ENCODE measurements around the gene UNC5A. TPM values are rescaled to one million over a fixed set of nuclear protein-coding genes. Genes with fewer than 3 reads are reported as not detected.
A peak's percentile ranks its signal among the peaks of the same experiment; 100 is the strongest.

The UNC5A gene
- total and polyA plus RNA-seq, 3 experiments from 2014 or later = not detected

GRCh38 chr5:176884571-176884890 lies 74.2 kb downstream of the UNC5A start:
- no peak overlapping the region for H3K4me3 Mint-ChIP-seq
- H3K4me3 ChIP-seq (ENCODE audit: low read length) = no peak overlapping the region
- no peaks in the 10 kb centered on the region for H3K9me3 Mint-ChIP-seq
- no peak overlapping the region for H3K27ac ChIP-seq (ENCODE audit: low read depth, low read length)
- H3K36me3 Mint-ChIP-seq = no peaks in the 10 kb centered on the region
- no peaks in the 10 kb centered on the region for H3K4me1 ChIP-seq (ENCODE audit: insufficient read depth, low read length)
- DNase-seq = peak in 1 of 5 donors; percentile 3
- H3K9me3 ChIP-seq (ENCODE audit: low read length) = no peaks in the 10 kb centered on the region
- ChIA-PET CTCF (no interaction called here), POLR2A (no interaction called here)
- H3K4me1 Mint-ChIP-seq = peaks cover 0 to 2% (median 0%) of the 10 kb centered on the region in 3 donors
- peaks cover 1 to 17% of the 10 kb centered on the region in 2 donors for H3K27me3 Mint-ChIP-seq
- H3K36me3 ChIP-seq (ENCODE audit: insufficient read depth, low read length) = no peaks in the 10 kb centered on the region
- H3K27ac Mint-ChIP-seq = peak overlapping the region in 1 of 8 donors; percentile 0
- H3K27me3 ChIP-seq (ENCODE audit: insufficient read depth, low read length, poor library complexity, severe bottlenecking) = no peaks in the 10 kb centered on the region

DNA sequence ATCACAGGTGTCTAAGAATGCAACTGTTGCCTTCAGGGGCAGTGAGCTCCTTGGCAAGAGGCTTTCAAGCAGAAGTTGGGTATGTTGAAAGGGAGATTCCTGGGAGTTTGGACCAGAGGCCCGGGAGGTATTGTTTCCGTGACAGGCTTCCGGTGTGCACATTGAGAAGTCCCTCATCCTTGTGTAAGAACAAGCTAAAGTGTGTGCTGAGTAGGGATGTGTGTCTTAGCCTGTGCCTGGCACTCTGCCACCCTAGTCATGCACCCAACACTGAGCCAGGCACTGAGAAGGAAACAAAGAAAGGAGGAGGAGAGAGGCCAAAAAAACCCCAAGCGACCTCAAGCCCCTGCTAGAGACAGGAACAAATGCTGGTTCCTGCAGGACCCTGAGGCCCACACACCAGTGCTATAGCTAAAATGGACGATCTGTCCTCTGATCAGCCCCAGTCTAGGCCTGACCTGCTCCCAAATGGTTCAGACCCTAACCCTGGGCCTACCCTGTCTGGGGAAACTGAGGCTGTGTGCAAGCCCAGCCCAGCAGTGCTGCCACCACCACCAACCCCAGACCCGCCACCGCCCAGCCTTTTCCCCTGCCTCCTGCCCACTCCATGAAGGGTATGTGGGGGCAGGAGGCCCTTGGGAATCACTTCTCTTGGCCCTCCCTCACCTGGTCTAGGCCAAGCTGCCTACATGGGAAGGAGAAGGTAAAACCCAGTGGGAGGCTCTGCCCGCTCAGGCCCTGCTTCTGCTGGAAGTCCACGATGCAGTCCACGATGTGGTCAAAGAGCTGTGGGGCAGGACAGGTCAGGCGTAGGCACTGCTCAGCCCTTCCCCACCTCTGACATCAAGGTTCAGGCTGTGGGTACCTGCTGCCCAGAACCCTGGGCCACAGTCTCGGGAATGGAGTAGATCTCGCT lies 76.2 kb downstream of the UNC5A start:
- Histone ChIP-seq H3K4me1 (ENCODE audit: insufficient read depth, low read length) (no peaks in the 10 kb centered on the region), H3K27ac (ENCODE audit: low read depth, low read length) (no peak overlapping the region), H3K27me3 (ENCODE audit: insufficient read depth, low read length, poor library complexity, severe bottlenecking) (no peaks in the 10 kb centered on the region), H3K9me3 (ENCODE audit: low read length) (no peaks in the 10 kb centered on the region), H3K36me3 (ENCODE audit: insufficient read depth, low read length) (no peaks in the 10 kb centered on the region), H3K4me3 (ENCODE audit: low read length) (no peak overlapping the region)
- no peaks in the 10 kb centered on the region for H3K9me3 Mint-ChIP-seq
- ChIA-PET POLR2A (no interaction called here), CTCF (no interaction called here)
- peaks cover 4 to 22% of the 10 kb centered on the region in 2 donors for H3K27me3 Mint-ChIP-seq
- no peak overlapping the region for H3K27ac Mint-ChIP-seq
- no peak overlapping the region for H3K4me3 Mint-ChIP-seq
- H3K36me3 Mint-ChIP-seq = no peaks in the 10 kb centered on the region
- DNase-seq = no peak
- peaks cover 0 to 2% (median 0%) of the 10 kb centered on the region in 3 donors for H3K4me1 Mint-ChIP-seq

GRCh38 chr5:176887252-176887849 lies 77.0 kb downstream of the UNC5A start:
- H3K4me3 ChIP-seq (ENCODE audit: low read length) = no peak overlapping the region
- no peaks in the 10 kb centered on the region for H3K36me3 Mint-ChIP-seq
- H3K27ac ChIP-seq (ENCODE audit: low read depth, low read length) = no peak overlapping the region
- no peaks in the 10 kb centered on the region for H3K9me3 Mint-ChIP-seq
- H3K27me3 Mint-ChIP-seq = peaks cover 4 to 26% of the 10 kb centered on the region in 2 donors
- no peaks in the 10 kb centered on the region for H3K9me3 ChIP-seq (ENCODE audit: low read length)
- POLR2A ChIA-PET = no interaction called here
- no peak overlapping the region for H3K27ac Mint-ChIP-seq
- H3K36me3 ChIP-seq (ENCODE audit: insufficient read depth, low read length) = no peaks in the 10 kb centered on the region
- no peaks in the 10 kb centered on the region for H3K4me1 ChIP-seq (ENCODE audit: insufficient read depth, low read length)
- H3K27me3 ChIP-seq (ENCODE audit: insufficient read depth, low read length, poor library complexity, severe bottlenecking) = no peaks in the 10 kb centered on the region
- H3K4me1 Mint-ChIP-seq = peaks cover 0 to 2% (median 0%) of the 10 kb centered on the region in 3 donors
- DNase-seq = no peak
- no peak overlapping the region for H3K4me3 Mint-ChIP-seq
- CTCF ChIA-PET = no interaction called here

- no peaks in the 10 kb centered on the region for H3K9me3 Mint-ChIP-seq
These were observed 77.9 kb downstream of the UNC5A start for GRCh38 chr5:176888016-176888864.

GRCh38 chr5:176888865-176889165 lies 78.5 kb downstream of the UNC5A start:
- ChIA-PET POLR2A (no interaction called here), CTCF (no interaction called here)
- H3K4me3 Mint-ChIP-seq = no peak overlapping the region
- H3K27ac Mint-ChIP-seq = no peak overlapping the region
- no peak for DNase-seq
- H3K9me3 Mint-ChIP-seq = no peaks in the 10 kb centered on the region
- Histone ChIP-seq H3K27ac (ENCODE audit: low read depth, low read length) (no peak overlapping the region), H3K4me3 (ENCODE audit: low read length) (no peak overlapping the region), H3K36me3 (ENCODE audit: insufficient read depth, low read length) (no peaks in the 10 kb centered on the region), H3K4me1 (ENCODE audit: insufficient read depth, low read length) (no peaks in the 10 kb centered on the region), H3K27me3 (ENCODE audit: insufficient read depth, low read length, poor library complexity, severe bottlenecking) (no peaks in the 10 kb centered on the region), H3K9me3 (ENCODE audit: low read length) (no peaks in the 10 kb centered on the region)
- peaks cover 0 to 2% (median 0%) of the 10 kb centered on the region in 3 donors for H3K4me1 Mint-ChIP-seq
- H3K36me3 Mint-ChIP-seq = no peaks in the 10 kb centered on the region
- peaks cover 7 to 28% of the 10 kb centered on the region in 2 donors for H3K27me3 Mint-ChIP-seq

More at GRCh38 chr5:176888016-176888864, 77.9 kb downstream of the UNC5A start:
- peaks cover 0 to 2% (median 0%) of the 10 kb centered on the region in 3 donors for H3K4me1 Mint-ChIP-seq
- H3K27me3 ChIP-seq (ENCODE audit: insufficient read depth, low read length, poor library complexity, severe bottlenecking) = no peaks in the 10 kb centered on the region
- H3K4me1 ChIP-seq (ENCODE audit: insufficient read depth, low read length) = no peaks in the 10 kb centered on the region
- CTCF ChIA-PET = no interaction called here
- no peaks in the 10 kb centered on the region for H3K36me3 ChIP-seq (ENCODE audit: insufficient read depth, low read length)
- H3K9me3 ChIP-seq (ENCODE audit: low read length) = no peaks in the 10 kb centered on the region
- H3K4me3 Mint-ChIP-seq = no peak overlapping the region
- no peak overlapping the region for H3K27ac Mint-ChIP-seq
- DNase-seq = no peak
- POLR2A ChIA-PET = no interaction called here
- H3K27ac ChIP-seq (ENCODE audit: low read depth, low read length) = no peak overlapping the region
- H3K27me3 Mint-ChIP-seq = peaks cover 4 to 24% of the 10 kb centered on the region in 2 donors
- H3K36me3 Mint-ChIP-seq = no peaks in the 10 kb centered on the region
- H3K4me3 ChIP-seq (ENCODE audit: low read length) = no peak overlapping the region

DNA sequence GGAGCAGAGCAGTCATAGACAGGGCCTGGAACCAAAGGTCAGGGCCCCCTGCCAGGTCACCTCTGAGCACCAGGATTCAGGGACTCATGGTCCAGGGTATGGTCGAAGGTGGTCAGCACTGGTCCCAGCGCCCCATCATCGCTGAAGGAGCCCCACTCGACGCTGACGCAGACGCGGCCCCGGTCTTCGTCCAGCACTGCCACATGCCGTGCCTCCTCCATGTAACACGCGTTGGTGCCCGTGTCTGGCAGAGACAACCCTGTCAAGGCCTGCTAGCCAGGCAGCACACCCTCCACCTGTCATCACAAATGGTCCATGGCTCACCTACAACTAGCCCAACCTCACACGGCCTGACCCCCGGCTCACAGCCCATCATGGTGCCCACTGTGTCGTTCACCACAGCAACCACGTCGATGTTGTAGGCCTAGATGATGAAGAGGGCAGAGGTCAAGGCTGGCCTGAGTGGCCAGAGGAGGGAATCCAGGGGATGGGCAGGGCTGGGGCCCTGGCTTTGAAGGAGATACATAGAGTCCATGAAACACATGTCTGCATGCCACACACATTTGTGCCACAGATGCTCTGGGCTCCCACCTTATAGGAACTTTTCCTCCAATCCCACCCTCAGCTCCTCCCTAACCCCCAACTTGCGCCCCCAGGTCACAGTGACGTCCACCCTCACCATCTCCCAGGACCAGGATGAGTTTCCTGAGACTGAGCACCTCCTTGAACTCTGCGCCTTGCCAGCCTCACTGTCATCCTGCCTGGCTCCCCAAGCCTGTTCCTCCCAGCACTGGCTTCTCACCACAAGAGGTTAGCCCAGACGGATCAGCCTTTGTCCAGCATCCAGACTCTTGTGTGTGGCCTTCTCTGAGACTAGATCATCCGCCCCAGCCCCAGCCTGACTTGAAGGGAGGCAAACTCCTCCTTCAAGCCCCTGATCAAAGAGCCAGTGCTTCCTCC lies 79.2 kb downstream of the UNC5A start:
- Mint-ChIP-seq H3K36me3 (no peaks in the 10 kb centered on the region), H3K9me3 (no peaks in the 10 kb centered on the region), H3K27ac (no peak overlapping the region), H3K4me3 (no peak overlapping the region), H3K4me1 (peaks cover 0 to under 1% (median 0%) of the 10 kb centered on the region in 3 donors), H3K27me3 (peaks cover 7 to 32% of the 10 kb centered on the region in 2 donors)
- no peak for DNase-seq
- Histone ChIP-seq H3K36me3 (ENCODE audit: insufficient read depth, low read length) (no peaks in the 10 kb centered on the region), H3K27me3 (ENCODE audit: insufficient read depth, low read length, poor library complexity, severe bottlenecking) (no peaks in the 10 kb centered on the region), H3K9me3 (ENCODE audit: low read length) (no peaks in the 10 kb centered on the region), H3K4me3 (ENCODE audit: low read length) (no peak overlapping the region), H3K4me1 (ENCODE audit: insufficient read depth, low read length) (no peaks in the 10 kb centered on the region), H3K27ac (ENCODE audit: low read depth, low read length) (no peak overlapping the region)
- CTCF ChIA-PET = no interaction called here
- POLR2A ChIA-PET = no interaction called here

DNA sequence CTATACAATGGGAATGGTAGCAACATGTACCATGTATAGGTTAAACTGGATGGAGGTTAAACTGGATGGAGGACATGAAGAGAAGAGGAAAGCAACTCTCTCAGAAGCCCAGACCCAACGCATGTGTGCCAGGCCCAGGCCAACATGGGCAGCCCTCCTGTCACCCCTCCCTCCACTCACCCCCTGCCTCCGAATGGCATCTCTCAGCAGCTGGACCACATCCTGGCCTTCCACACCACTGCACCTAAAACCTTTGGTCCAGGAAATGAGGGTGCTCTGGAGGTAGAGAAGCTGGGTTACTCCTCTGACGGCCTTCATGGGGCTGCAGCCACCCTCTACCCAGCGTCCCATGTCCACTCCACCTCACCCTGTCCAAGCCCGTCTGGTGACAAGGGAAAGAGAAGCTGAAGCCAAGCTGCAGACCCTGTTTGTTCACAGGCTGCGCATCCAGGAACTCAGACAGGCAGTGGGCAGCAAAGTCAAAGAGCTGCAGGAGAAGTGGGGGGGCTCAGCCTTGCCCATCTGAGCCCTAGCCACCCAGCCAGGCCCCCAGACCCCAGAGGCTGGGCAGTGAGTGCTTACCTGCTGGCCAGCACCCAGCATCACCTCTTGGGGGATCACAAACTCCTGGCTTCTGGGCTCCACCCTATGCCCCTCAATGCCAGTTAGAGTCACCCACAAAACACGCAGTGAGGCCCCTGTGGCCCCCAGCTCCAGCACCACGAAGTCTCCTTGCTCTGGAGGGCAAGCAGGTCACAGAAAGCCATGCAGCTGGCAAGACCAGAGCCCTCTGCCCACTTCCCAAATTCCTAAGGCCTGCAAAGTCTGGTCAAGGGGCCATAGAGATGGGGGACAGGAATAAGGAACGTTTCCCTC lies 80.3 kb downstream of the UNC5A start:
- peaks cover 7 to 32% of the 10 kb centered on the region in 2 donors for H3K27me3 Mint-ChIP-seq
- H3K4me1 ChIP-seq (ENCODE audit: insufficient read depth, low read length) = no peaks in the 10 kb centered on the region
- H3K27me3 ChIP-seq (ENCODE audit: insufficient read depth, low read length, poor library complexity, severe bottlenecking) = no peaks in the 10 kb centered on the region
- H3K4me1 Mint-ChIP-seq = no peaks in the 10 kb centered on the region
- H3K27ac Mint-ChIP-seq = no peak overlapping the region
- CTCF ChIA-PET = no interaction called here
- no peaks in the 10 kb centered on the region for H3K9me3 Mint-ChIP-seq
- no peaks in the 10 kb centered on the region for H3K36me3 ChIP-seq (ENCODE audit: insufficient read depth, low read length)
- H3K4me3 ChIP-seq (ENCODE audit: low read length) = no peak overlapping the region
- H3K27ac ChIP-seq (ENCODE audit: low read depth, low read length) = no peak overlapping the region
- no peak for DNase-seq
- H3K4me3 Mint-ChIP-seq = no peak overlapping the region
- no peaks in the 10 kb centered on the region for H3K9me3 ChIP-seq (ENCODE audit: low read length)
- no peaks in the 10 kb centered on the region for H3K36me3 Mint-ChIP-seq
- POLR2A ChIA-PET = no interaction called here

All from CD8-positive, alpha-beta memory T cell (primary cell).